A549 (cell line): ENCODE measurements around the gene AMHR2. TPM values are rescaled to one million over a fixed set of nuclear protein-coding genes. Genes with fewer than 3 reads are reported as not detected.

Source experiments
- ATAC-seq, 2 experiments: fragments of 200-7000 bp in 1 of 2; fragments of >200 bp in 1 of 2; cut with Nextera tagmentation in 1 of 2; cut with Tn5 transposase in 1 of 2; 3 replicates each; pipeline versions ENCODE4 v1.8.0 to v1.9.1; 2018 to 2020; ENCODE audit warnings: mild to moderate bottlenecking in 1 of 2, moderate library complexity in 1 of 2
- CTCF ChIA-PET: fragments of 300-600 bp; sonication (Branson Sonifier 250); formaldehyde crosslinking; extraction: SDS; loops from one replicate; lab custom pipeline; 2021; ENCODE audit warnings: antibody characterized with exemption, inconsistent platforms; lab: Yijun Ruan, JAX
- POLR2A ChIA-PET: fragments of 350-600 bp; formaldehyde crosslinking; extraction: SDS; loops from one replicate; lab custom pipeline; 2021; ENCODE audit warnings: antibody characterized with exemption, inconsistent platforms; lab: Yijun Ruan, JAX
- DNase-seq, 2 experiments: peaks; one replicate each; pipeline versions ENCODE4 v3.0.0 to v3.0.0-alpha.2; 2011 to 2016; ENCODE audit warnings: low read depth in 1 of 2, low spot score in 1 of 2
- FAIRE-seq: peaks from 2 replicates; lab custom pipeline; 2011; peaks lifted over from hg19 to GRCh38; lab: Jason Lieb, UNC
- H3K27ac ChIP-seq, 2 experiments: fragments of >200 bp; sonication (Bioruptor Twin); formaldehyde crosslinking; 3 replicates each; pipeline ENCODE4 v1.5.1; 2016 to 2017
- H3K4me1 ChIP-seq: fragments of >200 bp; sonication (Bioruptor Twin); formaldehyde crosslinking; 3 replicates; pipeline ENCODE4 v1.6.1; 2016
- H3K4me2 ChIP-seq: fragments of >200 bp; sonication (Bioruptor Twin); formaldehyde crosslinking; 3 replicates; pipeline ENCODE4 v1.6.1; 2016
- H3K4me3 ChIP-seq: fragments of >200 bp; sonication (Bioruptor Twin); formaldehyde crosslinking; 3 replicates; pipeline ENCODE4 v1.5.1; 2016
- H3K9me3 ChIP-seq: fragments of >200 bp; sonication (Bioruptor Twin); formaldehyde crosslinking; 3 replicates; pipeline ENCODE4 v1.6.1; 2016
- ESRRA ChIP-seq: fragments of 150-350 bp; IDR thresholded peaks from 2 replicates; pipeline ENCODE4 v1.6.1; 2014; ENCODE audit warnings: mild to moderate bottlenecking, low read length, borderline replicate concordance
- HEYL ChIP-seq: fragments of 250-450 bp; sonication (Bioruptor Pico); IDR thresholded peaks from 2 replicates; pipeline ENCODE4 v1.8.0; 2021; ENCODE audit warnings: mild to moderate bottlenecking, moderate library complexity
- MYC ChIP-seq: IDR thresholded peaks from 2 replicates; pipeline ENCODE4 v1.6.1; 2012; ENCODE audit warnings: mild to moderate bottlenecking, inconsistent platforms, low read length, improper control_type of control experiment, borderline replicate concordance
- POLR2AphosphoS2 ChIP-seq: conservative IDR thresholded peaks from 2 replicates; pipeline ENCODE4 v1.6.1; 2012; ENCODE audit warnings: low read length, improper control_type of control experiment, inconsistent platforms
- RARB ChIP-seq: fragments of 250-450 bp; sonication (Bioruptor Pico); IDR thresholded peaks from 2 replicates; pipeline ENCODE4 v1.8.0; 2021; ENCODE audit warnings: mild to moderate bottlenecking, moderate library complexity
- ZFP36 ChIP-seq: fragments of 450-650 bp; IDR thresholded peaks from 2 replicates; pipeline ENCODE4 v1.6.1; 2014; ENCODE audit warnings: borderline replicate concordance; ENCODE audit not compliant: partially characterized antibody
- WGBS: methylation state at CpG from one replicate; pipeline ENCODE4 v1.1.6; 2017; ENCODE audit errors: missing lambda C conversion rate; 5-methylcytosine and 5-hydroxymethylcytosine counted together
- polyA plus RNA-seq, 4 experiments: library from polyadenylated mRNA; depleted of rRNA in 3 of 4; stranded (reverse); fragments of >200 nt; fragmentation: RNase III in 1 of 4; extraction: RNeasy Plus Mini Kit Qiagen cat#74134 plus additional on column Dnase treatment in 1 of 4; gene quantifications; 2 replicates in 3 of 4; 3 replicates in 1 of 4; pipeline ENCODE4 v1.2.3, GENCODE V29; 2011 to 2017
- TF ChIP-seq, protein P1 (sequence below): IDR thresholded peaks from 2 replicates; pipeline ENCODE4 v1.6.1; 2012; ENCODE audit warnings: low read depth, borderline replicate concordance
- TF ChIP-seq, protein P2 (sequence below): fragments of 250-450 bp; sonication (Bioruptor Pico); IDR thresholded peaks from 2 replicates; pipeline ENCODE4 v1.5.0; 2021; ENCODE audit warnings: mild to moderate bottlenecking, moderate library complexity, borderline replicate concordance
- TF ChIP-seq, protein P3 (sequence below): fragments of >200 bp; sonication (Bioruptor Twin); formaldehyde crosslinking; IDR thresholded peaks from 3 replicates; pipeline ENCODE4 v1.6.1; 2016

Gene AMHR2
- polyA plus RNA-seq, 2 of the 4 experiments (the other 2 are of a cell fraction) = 0.12 to 0.18 TPM

DNA sequence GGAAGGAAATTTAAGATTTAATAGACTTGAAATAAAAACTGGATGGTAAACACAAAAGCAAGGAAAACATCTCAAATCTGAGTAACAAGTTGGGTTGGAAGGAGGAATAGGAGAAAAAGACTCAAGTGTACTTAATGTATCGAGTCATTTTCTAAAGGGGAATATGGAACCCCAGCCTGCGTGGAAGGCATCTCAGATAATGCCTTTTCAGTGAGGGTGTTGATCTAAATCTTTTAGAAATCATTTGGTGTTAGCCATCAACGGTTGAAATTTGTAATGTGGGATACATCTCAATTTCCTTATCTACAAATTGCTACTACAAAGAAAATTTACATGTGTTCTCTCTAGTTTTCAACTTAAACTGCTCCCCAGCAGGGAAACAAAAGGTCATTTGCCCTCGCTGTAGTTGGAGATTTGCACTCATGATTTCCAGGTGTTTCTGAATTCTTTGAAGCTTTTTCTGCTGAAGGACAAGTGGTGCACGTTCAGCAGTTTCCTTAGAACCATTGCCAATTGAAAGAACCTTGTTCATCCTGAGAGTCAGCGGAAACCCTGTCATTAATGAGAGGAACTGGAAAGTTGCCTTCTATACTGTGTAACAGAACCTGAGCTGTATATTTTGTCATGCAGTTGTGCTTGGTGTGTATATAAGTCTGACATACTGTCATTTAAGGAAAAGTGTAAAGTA, 30.4 kb downstream of the AMHR2 start:
- H3K4me1 ChIP-seq = peaks cover 25% of the 10 kb centered on the region
- FAIRE-seq (no peak), DNase-seq (no peak), ATAC-seq (no peak)
- TF ChIP-seq, protein P1, sequence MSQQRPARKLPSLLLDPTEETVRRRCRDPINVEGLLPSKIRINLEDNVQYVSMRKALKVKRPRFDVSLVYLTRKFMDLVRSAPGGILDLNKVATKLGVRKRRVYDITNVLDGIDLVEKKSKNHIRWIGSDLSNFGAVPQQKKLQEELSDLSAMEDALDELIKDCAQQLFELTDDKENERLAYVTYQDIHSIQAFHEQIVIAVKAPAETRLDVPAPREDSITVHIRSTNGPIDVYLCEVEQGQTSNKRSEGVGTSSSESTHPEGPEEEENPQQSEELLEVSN = no peak
- 0 out of 2 replicates have a peak, but pooled peaks have one; percentile 34 for TF ChIP-seq POLR2AphosphoS2
- POLR2A ChIA-PET = interaction anchor here (0.6 to 1.7 kb wide), 5 partner anchors 11 to 129 kb away, joined by 3 to 4 read pairs (median 3); partner anchors contain the start of gene MAP3K12
- WGBS = 44% methylated on average over 6 of the region's 6 CpGs
- 0 out of 6 replicates have a peak overlapping the region, but pooled peaks of 1 of the 2 experiments have one; percentile 1 for H3K27ac ChIP-seq
- H3K4me2 ChIP-seq = peak overlapping the region; percentile 80
- no peaks in the 10 kb centered on the region for H3K9me3 ChIP-seq
- H3K4me3 ChIP-seq = peak overlapping the region; percentile 88
- CTCF ChIA-PET = interaction anchor here (0.6 to 1.9 kb wide), 6 partner anchors 10 to 480 kb away, joined by 3 to 7 read pairs (median 4); no protein-coding TSS in a partner anchor

DNA sequence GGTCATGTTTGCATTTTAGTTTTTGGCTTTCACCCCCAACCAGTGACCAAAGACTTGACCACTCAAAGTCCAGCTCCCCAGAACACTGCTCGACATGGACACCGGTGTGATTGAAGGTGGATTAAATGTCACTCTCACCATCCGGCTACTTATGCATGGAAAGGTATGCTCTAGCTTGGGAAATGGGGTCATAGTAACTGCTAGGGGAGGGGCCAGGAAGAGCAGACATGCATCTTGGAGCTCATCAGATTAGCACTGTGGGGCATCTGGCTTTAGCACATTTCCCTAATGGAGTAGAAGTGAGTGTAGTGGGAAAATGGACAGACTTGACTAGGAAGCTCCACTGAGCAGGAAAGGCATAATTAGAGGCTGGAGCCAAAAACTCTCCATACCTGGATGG, 31.1 kb downstream of the AMHR2 start:
- WGBS = 68% methylated on average over 3 of the region's 3 CpGs
- no peak for DNase-seq
- Histone ChIP-seq H3K4me1 (peaks cover 28% of the 10 kb centered on the region), H3K4me3 (no peak overlapping the region; the same call in 2 of the 3 replicates), H3K4me2 (peak overlapping the region; percentile 80), H3K27ac (no peak overlapping the region), H3K9me3 (no peaks in the 10 kb centered on the region)
- FAIRE-seq = no peak
- ChIA-PET CTCF (interaction anchor here (0.9 to 1.5 kb wide), 4 partner anchors 10 to 103 kb away, joined by 3 to 7 read pairs (median 4); no protein-coding TSS in a partner anchor), POLR2A (interaction anchor here (0.6 to 1.7 kb wide), 6 partner anchors 11 to 129 kb away, joined by 3 to 4 read pairs (median 3); partner anchors contain the start of gene MAP3K12)
- ATAC-seq = no peak
- TF ChIP-seq, protein P2, sequence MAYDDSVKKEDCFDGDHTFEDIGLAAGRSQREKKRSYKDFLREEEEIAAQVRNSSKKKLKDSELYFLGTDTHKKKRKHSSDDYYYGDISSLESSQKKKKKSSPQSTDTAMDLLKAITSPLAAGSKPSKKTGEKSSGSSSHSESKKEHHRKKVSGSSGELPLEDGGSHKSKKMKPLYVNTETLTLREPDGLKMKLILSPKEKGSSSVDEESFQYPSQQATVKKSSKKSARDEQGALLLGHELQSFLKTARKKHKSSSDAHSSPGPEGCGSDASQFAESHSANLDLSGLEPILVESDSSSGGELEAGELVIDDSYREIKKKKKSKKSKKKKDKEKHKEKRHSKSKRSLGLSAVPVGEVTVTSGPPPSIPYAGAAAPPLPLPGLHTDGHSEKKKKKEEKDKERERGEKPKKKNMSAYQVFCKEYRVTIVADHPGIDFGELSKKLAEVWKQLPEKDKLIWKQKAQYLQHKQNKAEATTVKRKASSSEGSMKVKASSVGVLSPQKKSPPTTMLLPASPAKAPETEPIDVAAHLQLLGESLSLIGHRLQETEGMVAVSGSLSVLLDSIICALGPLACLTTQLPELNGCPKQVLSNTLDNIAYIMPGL (CRISPR knock-in tag) = no peak
- no peak for TF ChIP-seq HEYL (CRISPR knock-in tag)

DNA sequence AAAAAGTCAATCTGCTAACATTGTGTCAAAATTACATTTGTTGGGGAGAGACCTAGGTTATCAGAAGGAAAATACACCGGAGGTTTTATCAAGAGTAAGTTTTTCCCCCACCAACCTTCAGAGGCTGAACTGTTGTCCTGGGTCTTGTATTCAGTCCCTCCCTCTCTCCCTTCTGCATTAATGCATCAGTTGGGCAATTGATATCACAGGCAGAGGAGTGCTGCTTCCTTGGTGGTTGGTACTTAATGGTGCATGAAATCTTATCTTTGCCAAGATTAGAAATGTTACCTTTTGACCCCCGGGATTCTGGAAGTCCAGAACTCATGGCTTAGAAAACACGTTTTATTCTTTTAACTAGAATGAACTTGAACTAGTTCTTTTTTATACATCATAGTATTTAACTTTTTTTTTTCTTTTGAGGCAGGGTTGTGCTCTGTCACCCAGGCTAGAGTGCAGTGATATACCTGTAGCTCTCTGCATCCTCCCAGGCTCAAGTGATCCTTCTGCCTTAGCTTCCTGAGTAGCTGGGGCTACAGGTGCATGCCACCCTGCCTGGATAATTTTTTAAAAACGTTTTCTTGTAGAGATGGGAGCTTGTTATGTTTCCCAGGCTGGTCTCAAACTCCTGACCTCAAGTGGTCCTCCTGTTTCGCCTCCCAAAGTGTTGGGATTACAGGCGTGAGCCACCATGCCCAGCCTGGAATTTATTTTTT, 33.2 kb downstream of the AMHR2 start:
- peaks cover 42% of the 10 kb centered on the region for H3K4me1 ChIP-seq
- ATAC-seq (no peak), FAIRE-seq (no peak), DNase-seq (no peak)
- TF ChIP-seq RARB (CRISPR knock-in tag) (no peak), ZFP36 (no peak), ESRRA (no peak), POLR2AphosphoS2 (0 out of 2 replicates have a peak, but pooled peaks have one; percentile 48)
- 81% methylated on average over 6 of the region's 6 CpGs for WGBS
- no peak overlapping the region for H3K4me3 ChIP-seq
- no peak overlapping the region for H3K27ac ChIP-seq
- ChIA-PET POLR2A (no interaction called here), CTCF (no interaction called here)
- H3K9me3 ChIP-seq = no peaks in the 10 kb centered on the region
- no peak overlapping the region for H3K4me2 ChIP-seq

DNA sequence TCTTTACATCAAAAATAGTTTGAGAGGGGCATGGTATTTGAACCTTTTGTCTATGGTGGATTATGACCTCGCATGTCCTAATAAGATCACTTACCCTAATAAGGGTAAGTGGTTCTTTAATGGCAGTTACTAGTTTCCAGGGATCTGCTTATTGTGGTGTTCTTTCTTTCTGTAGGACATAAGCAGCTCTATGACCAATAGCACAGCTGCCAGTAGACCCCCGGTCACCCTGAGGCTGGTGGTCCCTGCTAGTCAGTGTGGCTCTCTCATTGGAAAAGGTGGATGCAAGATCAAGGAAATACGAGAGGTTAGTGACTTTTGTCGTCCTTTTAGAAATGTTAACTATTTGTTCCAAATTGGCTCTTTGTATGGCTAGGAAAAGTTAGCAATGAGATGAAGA, 35.4 kb downstream of the AMHR2 start:
- WGBS = 92% methylated on average over 4 of the region's 4 CpGs
- TF ChIP-seq, protein P3, sequence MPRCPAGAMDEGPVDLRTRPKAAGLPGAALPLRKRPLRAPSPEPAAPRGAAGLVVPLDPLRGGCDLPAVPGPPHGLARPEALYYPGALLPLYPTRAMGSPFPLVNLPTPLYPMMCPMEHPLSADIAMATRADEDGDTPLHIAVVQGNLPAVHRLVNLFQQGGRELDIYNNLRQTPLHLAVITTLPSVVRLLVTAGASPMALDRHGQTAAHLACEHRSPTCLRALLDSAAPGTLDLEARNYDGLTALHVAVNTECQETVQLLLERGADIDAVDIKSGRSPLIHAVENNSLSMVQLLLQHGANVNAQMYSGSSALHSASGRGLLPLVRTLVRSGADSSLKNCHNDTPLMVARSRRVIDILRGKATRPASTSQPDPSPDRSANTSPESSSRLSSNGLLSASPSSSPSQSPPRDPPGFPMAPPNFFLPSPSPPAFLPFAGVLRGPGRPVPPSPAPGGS = no peak
- TF ChIP-seq MYC = no peak
- no peak overlapping the region for H3K4me3 ChIP-seq
- ChIA-PET POLR2A (interaction anchor here (0.8 to 1.4 kb wide), 2 partner anchors 15 to 18 kb away, joined by 3 to 4 read pairs; no protein-coding TSS in a partner anchor), CTCF (interaction anchor here (1.2 to 2.2 kb wide), 3 partner anchors 8 to 17 kb away, joined by 3 to 12 read pairs (median 3); no protein-coding TSS in a partner anchor)
- FAIRE-seq (no peak), DNase-seq (no peak), ATAC-seq (no peak)
- no peak overlapping the region for H3K27ac ChIP-seq
- no peaks in the 10 kb centered on the region for H3K9me3 ChIP-seq
- no peak overlapping the region for H3K4me2 ChIP-seq
- H3K4me1 ChIP-seq = peaks cover 59% of the 10 kb centered on the region
